HG03469 (cell line): ENCODE results near the gene RNF13.
"Not testable (repeated sequence)": the region's sequence is repeated elsewhere in the genome, so short reads cannot be mapped to it uniquely, and the experiment has no call there.

Source experiments
- ATAC-seq: cut with Tn5 transposase; IDR thresholded peaks from one replicate; pipeline ENCODE4 v1.9.1; 2021; ENCODE audit warnings: mild to moderate bottlenecking, moderate library complexity, moderate number of reproducible peaks; ENCODE audit not compliant: unreplicated experiment

RNF13 gene

GRCh38 chr3:149943966-149944365, 131.0 kb downstream of the RNF13 start:
- ATAC-seq, result not testable (repeated sequence)

GRCh38 chr3:149947231-149947630, 134.2 kb downstream of the RNF13 start:
- ATAC-seq, result no peak

GRCh38 chr3:149949181-149949580, 136.2 kb downstream of the RNF13 start:
- no peak for ATAC-seq

- no peak for ATAC-seq
These were observed 141.8 kb downstream of the RNF13 start for GRCh38 chr3:149954812-149955211.

GRCh38 chr3:149955449-149955848, 142.4 kb downstream of the RNF13 start:
- no peak for ATAC-seq

- no peak for ATAC-seq
These were observed 144.5 kb downstream of the RNF13 start for GRCh38 chr3:149957361-149958125.

- no peak for ATAC-seq
These were observed 145.3 kb downstream of the RNF13 start for GRCh38 chr3:149958171-149958796.

GRCh38 chr3:149959443-149959842, 146.4 kb downstream of the RNF13 start:
- no peak for ATAC-seq

GRCh38 chr3:149963485-149963884, 150.5 kb downstream of the RNF13 start:
- ATAC-seq, result no peak

- no peak for ATAC-seq
These were observed 151.3 kb downstream of the RNF13 start for GRCh38 chr3:149964291-149964690.

GRCh38 chr3:149965278-149965677, 152.3 kb downstream of the RNF13 start:
- ATAC-seq, result no peak

GRCh38 chr3:149967086-149967685, 154.2 kb downstream of the RNF13 start:
- no peak for ATAC-seq

- no peak for ATAC-seq
These were observed 155.2 kb downstream of the RNF13 start for GRCh38 chr3:149968216-149968615.

- no peak for ATAC-seq
These were observed 156.3 kb downstream of the RNF13 start for GRCh38 chr3:149969110-149969939.

GRCh38 chr3:149969940-149970715, 157.1 kb downstream of the RNF13 start:
- ATAC-seq, result peak; percentile 52

- peak; percentile 23 for ATAC-seq
These were observed 157.8 kb downstream of the RNF13 start, which contains the start of gene PFN2 for GRCh38 chr3:149970716-149971402. PFN2 (minus strand) TSS chr3:149970895; CDS start chr3:149970856, 39 bp downstream.

GRCh38 chr3:149971403-149972075, 158.5 kb downstream of the RNF13 start:
- ATAC-seq, result no peak

- ATAC-seq, result no peak
These were observed 162.9 kb downstream of the RNF13 start for GRCh38 chr3:149975919-149976318.

GRCh38 chr3:149977386-149977785, 164.4 kb downstream of the RNF13 start:
- ATAC-seq, result no peak
